Islet of Langerhans (tissue), 1 donor: ENCODE data around the gene CORO2A.

Experiments
- FAIRE-seq: peaks from one replicate; lab custom pipeline; 2011; peaks lifted over from hg19 to GRCh38; lab: Jason Lieb, UNC

CORO2A gene

DNA sequence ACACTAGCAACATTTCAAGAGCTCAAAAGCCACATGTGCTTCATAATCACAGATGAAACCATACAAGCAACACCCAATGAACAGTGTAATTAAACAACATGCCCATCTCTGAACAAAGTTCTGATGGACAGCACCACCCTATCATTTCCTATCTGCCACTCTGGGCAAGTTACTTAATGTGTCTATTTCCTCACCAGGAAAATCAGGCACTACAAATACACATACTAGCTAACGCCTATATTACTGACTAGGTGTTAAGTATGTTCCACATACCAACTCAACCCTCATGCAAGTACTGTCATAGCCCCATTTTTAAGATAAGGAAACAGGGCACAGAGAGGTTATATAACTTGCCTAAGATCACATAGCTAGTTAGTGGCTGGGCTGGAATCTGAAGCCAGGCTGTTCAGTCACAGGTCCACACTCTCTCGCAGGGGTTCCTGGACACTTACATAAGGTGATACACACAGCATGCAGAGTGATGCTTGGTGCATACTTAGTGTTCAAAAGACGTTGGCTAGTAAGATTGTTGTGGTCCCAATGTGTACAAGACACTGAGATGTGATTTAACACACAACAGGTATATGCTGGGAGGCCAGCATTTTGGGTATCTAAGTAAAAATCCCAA is 24.2 kb downstream of the CORO2A start:
- FAIRE-seq = no peak

GRCh38 chr9:98164912-98165311 is 27.5 kb downstream of the CORO2A start:
- FAIRE-seq = no peak

GRCh38 chr9:98162613-98163012 is 29.8 kb downstream of the CORO2A start:
- no peak for FAIRE-seq

DNA sequence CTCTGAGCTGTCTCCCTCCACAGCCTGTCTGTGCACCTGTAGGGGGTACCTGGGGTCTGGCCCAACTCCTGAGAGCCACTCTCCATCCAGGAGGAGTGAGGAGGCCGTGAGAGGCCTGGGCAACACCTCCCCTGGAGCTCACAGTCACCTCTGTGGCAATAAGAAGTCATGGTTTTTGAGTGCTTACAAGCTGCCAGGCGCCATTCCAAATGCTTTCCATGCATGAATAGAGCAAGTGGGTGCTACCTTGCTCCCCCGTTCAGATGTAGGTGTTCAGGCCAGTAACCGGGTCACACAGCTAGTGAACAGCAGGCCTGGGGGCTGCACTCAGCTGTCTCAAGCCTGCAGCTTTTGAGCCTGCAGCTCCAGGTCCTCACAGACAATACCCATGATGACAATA is 30.6 kb downstream of the CORO2A start:
- no peak for FAIRE-seq

DNA sequence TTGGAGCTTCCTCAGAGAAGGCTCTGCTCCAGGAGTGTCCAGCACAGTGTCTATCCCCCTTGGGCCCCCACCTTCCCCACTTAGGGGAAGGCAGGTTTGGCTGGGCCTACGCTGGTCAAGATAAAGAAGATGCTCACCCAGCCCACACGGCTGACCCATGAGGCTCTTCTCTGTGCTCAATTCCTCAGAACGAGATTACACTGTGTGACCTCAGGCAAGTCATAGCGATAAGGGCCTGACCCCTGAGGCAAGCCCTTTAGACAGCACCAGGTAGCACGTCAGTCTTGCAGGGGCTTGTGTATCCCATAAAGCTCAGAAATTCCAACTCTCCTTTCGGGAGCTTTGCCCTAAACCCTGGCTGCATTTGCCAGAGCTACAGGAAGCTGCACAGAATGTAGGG is 32.6 kb downstream of the CORO2A start:
- FAIRE-seq = no peak

DNA sequence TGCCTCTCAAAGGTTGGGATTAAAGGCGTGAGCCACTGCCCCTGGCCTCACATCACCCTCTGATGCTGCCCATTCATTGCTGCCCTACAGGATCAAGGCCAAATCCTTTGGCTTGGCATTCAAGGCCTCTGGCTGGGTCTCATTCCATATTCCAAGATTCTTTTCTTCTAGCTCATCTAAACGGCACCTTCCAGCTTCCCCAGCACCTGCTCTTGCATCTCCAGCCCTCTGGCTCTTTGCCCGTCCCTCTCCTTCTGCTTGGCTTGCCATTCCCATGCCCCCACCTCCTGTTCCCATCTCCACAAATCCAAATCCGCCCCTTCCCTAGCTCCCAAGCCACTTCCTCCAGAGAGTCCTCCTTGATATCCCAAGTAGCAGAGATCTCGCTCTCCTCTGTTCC is 33.1 kb downstream of the CORO2A start:
- FAIRE-seq = no peak

GRCh38 chr9:98158071-98158831 is 34.2 kb downstream of the CORO2A start:
- no peak for FAIRE-seq

- no peak for FAIRE-seq
Observed at GRCh38 chr9:98157372-98157771, 35.1 kb downstream of the CORO2A start.

DNA sequence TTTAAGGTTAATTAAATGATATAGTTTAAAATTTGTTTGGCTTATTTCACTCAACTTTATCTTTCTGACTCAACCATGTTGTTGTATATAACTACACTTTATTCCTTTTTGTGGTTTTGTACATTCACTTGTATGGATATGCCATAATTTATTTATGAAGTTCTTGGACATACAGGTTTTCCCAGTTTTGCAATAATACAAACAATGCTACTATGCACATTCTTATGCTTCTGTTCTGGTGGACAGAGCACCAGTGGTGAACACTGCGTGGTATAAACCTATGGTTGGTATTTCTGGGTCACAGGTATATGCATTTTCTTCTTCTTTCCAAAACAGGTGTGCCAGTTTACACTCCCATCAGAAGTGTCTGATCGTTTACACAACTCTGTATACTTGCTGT is 37.8 kb downstream of the CORO2A start:
- no peak for FAIRE-seq

- FAIRE-seq = no peak
Observed at GRCh38 chr9:98152526-98152925, 39.9 kb downstream of the CORO2A start.

GRCh38 chr9:98150721-98151120 is 41.7 kb downstream of the CORO2A start:
- no peak for FAIRE-seq

DNA sequence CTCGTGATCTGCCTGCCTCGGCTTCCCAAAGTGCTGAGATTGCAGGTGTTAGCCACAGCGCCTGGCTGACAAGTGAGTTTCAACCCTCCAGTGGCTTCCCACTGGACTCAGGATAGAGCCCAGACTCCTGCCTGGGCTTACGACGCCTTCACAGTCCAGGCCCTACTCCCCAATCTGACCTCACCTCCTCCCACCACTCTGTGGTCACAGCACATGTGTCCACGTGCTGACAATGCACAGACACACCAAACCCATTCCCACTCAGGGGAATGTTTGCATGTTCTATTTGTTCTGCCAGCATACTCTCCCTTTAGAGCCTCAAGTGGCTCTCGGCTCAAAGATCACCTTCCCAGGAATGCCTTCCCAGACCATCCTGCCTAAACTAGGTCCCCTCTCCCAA is 42.3 kb downstream of the CORO2A start:
- no peak for FAIRE-seq

DNA sequence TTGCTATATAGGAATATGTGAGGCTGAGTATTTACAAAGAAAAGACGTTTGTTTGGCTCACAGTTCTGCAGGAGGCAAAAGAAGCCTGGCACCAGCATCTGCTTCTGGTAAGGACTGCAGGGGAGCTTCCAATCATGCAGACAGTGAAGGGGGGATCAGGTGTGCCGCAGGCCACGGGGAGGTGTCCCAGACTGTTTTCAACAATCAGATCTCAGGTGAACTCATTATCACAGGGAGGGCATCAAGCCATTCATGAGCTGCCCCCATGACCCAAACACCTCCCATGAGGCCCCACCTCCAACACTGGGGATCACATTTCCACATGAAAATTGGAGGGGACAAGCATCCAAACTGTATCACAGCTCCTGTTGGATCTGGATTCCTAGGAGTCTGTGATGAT is 43.0 kb downstream of the CORO2A start:
- FAIRE-seq = no peak

DNA sequence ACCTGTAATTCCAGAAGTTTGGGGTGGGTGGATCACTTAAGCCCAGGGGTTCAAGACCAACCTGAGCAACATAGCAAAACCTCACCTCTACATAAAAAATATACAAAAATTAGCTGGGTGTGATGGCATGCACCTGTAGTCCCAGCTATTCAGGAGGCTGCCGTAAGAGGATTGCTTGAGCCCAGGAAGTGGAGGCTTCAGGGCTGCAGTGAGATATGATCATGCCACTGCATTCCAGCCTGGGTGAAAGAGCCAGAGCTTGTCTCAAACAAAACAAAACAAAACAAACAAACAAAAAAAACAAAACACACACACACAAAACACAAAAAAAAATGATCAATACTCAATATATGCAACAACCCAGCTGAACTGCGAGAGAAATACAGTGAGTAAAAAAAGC is 44.0 kb downstream of the CORO2A start:
- no peak for FAIRE-seq

- no peak for FAIRE-seq
Observed at GRCh38 chr9:98147582-98147981, 44.9 kb downstream of the CORO2A start.

- FAIRE-seq = no peak
Observed at GRCh38 chr9:98146101-98146991, 46.1 kb downstream of the CORO2A start.

GRCh38 chr9:98144631-98145030 is 47.8 kb downstream of the CORO2A start:
- no peak for FAIRE-seq

DNA sequence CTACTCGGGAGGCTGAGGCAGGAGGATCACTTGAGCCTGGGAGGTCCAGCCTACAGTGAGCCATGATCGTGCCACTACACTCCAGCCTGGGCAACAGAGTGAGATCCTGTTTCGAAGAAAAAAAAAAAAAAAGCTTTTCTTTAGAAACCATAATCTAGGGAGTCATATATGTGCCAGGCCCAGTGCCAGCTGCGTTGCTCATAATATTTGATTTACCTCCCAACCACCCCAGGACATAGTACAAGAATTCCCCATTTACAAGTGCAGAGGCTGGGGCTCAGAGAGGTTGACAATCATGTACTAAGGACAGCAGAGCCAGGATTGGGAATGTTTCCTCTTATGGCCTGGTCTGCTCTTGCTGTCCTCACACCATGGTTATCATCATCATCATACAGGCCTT is 48.4 kb downstream of the CORO2A start:
- FAIRE-seq = no peak

DNA sequence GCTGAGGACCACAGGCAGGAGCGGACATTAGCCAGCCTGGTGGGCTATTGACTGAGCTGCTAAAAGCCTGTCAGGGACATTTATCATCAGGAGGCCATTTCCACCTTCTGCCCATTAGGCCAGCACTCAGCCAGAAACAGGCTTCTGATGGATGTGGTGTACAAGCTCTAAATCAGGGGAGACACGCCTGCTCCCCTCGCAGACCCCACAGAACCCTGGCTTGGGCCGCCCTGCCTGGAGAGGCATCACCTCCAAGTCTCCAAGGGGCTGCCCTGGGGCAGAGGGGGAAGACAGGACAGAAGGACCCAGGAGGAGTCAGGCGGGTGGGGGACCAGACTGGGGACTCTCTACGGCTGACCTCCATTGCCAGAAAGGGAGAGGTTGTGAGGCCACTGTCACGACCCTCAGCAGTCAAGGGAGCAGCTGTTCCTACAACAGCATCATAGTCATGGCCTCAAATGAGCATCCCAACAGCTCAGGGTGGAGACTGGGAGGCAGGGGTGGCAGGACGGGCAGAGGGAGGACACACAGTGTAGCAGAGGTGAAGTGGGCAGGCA is 49.4 kb downstream of the CORO2A start:
- no peak for FAIRE-seq

DNA sequence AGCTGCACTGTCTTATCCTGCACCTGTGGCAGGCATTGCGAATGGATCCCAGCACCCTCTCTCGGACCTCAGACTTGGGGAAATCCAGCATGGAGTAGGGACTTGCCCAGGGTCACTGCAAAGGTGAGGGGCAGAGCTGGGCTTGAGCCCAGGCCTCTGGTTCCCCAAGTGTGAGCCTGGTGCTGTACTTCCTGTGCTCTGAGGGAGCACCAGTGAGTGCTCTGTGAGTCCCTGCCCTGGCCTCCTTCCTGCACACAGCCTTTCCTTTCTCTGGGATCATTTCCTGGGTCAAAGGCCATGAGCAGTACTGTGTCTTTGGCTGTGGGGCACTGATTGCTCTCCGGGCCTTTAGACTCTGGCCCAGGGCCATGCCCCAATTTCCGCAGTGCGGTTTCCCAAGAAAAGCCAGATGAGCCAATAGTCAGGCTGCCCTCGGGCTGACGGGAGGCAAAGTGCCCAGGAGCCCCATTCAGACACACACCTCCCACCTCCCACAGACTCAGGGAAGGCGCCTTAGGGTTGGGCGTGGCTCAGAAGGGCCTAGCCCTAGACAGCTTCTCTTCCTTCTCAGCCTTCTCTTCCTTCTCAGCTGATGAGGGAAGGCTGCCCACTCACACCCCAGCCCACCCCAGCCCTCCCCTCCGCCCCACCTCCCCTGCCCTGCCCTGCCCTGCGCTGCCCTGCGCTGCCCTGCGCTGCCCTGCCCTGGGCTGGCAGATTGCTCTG is 50.1 kb downstream of the CORO2A start:
- FAIRE-seq = no peak

DNA sequence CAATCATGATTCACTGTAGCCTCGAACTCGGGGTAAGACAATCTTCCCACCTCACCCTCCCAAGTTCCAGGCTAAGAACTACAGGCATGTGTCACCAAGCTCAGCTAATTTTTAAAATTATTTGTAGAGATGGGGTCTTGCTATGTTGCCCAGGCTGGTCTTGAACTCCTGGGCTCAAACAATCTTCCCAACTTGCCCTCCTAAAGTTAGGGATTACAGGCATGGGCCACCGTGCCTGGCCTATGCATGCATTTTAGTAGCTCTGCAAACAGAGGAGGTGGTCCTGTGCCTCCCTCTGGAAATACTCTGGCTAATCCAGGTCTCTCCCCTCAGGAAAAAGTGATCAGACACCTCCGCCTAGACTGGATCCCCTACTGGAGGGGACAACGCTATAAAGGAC is 51.9 kb downstream of the CORO2A start:
- FAIRE-seq = no peak

GRCh38 chr9:98136489-98136888 is 55.9 kb downstream of the CORO2A start:
- FAIRE-seq = no peak
